HepG2 (cell line): ENCODE data around the gene PIWIL4.

Source experiments
- NPAS2 ChIP-seq: sonication (generic); formaldehyde crosslinking; IDR thresholded peaks from 2 replicates; pipeline ENCODE4 v1.8.0; 2022; ENCODE audit warnings: mild to moderate bottlenecking, missing genetic modification reagents, borderline replicate concordance
- POLR2AphosphoS5 ChIP-seq: IDR thresholded peaks from 2 replicates; pipeline ENCODE4 v1.6.1; 2012; ENCODE audit warnings: low read depth, low read length
- RAD21 ChIP-seq: fragments of 450-650 bp; formaldehyde crosslinking; IDR thresholded peaks from 2 replicates; pipeline ENCODE4 v1.5.0; 2020; ENCODE audit warnings: mild to moderate bottlenecking
- RBAK ChIP-seq: sonication (generic); formaldehyde crosslinking; IDR thresholded peaks from 2 replicates; pipeline ENCODE4 v1.5.1; 2020; ENCODE audit warnings: mild to moderate bottlenecking, missing genetic modification reagents
- ZNF615 ChIP-seq: sonication (generic); formaldehyde crosslinking; IDR thresholded peaks from 2 replicates; pipeline ENCODE4 v1.5.0; 2020; ENCODE audit warnings: mild to moderate bottlenecking, missing genetic modification reagents, borderline replicate concordance
- ZNF740 ChIP-seq: sonication (generic); formaldehyde crosslinking; IDR thresholded peaks from 2 replicates; pipeline ENCODE4 v1.4.0; 2020; ENCODE audit warnings: missing genetic modification reagents
- TF ChIP-seq, protein P1 (sequence below): sonication (generic); formaldehyde crosslinking; IDR thresholded peaks from 2 replicates; pipeline ENCODE4 v1.5.0; 2020; ENCODE audit warnings: mild to moderate bottlenecking, missing genetic modification reagents
- TF ChIP-seq, protein P2 (sequence below): sonication (generic); formaldehyde crosslinking; IDR thresholded peaks from 2 replicates; pipeline ENCODE4 v1.9.0; 2021; ENCODE audit warnings: missing genetic modification reagents, borderline replicate concordance

GRCh38 chr11:94525546-94526324, 41.4 kb upstream of the PIWIL4 start:
- TF ChIP-seq, protein P1, sequence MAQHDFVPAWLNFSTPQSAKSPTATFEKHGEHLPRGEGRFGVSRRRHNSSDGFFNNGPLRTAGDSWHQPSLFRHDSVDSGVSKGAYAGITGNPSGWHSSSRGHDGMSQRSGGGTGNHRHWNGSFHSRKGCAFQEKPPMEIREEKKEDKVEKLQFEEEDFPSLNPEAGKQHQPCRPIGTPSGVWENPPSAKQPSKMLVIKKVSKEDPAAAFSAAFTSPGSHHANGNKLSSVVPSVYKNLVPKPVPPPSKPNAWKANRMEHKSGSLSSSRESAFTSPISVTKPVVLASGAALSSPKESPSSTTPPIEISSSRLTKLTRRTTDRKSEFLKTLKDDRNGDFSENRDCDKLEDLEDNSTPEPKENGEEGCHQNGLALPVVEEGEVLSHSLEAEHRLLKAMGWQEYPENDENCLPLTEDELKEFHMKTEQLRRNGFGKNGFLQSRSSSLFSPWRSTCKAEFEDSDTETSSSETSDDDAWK (CRISPR knock-in tag) = no peak
- TF ChIP-seq RAD21 (CRISPR knock-in tag) (no peak), ZNF740 (no peak), POLR2AphosphoS5 (no peak), ZNF615 (CRISPR knock-in tag) (no peak), NPAS2 (no peak), RBAK (CRISPR knock-in tag) (no peak)
- TF ChIP-seq, protein P2, sequence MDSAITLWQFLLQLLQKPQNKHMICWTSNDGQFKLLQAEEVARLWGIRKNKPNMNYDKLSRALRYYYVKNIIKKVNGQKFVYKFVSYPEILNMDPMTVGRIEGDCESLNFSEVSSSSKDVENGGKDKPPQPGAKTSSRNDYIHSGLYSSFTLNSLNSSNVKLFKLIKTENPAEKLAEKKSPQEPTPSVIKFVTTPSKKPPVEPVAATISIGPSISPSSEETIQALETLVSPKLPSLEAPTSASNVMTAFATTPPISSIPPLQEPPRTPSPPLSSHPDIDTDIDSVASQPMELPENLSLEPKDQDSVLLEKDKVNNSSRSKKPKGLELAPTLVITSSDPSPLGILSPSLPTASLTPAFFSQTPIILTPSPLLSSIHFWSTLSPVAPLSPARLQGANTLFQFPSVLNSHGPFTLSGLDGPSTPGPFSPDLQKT (CRISPR knock-in tag) = no peak
